Left cardiac atrium (tissue), 4 donors: ENCODE results near the gene PCTP. TPM values are rescaled to one million over a fixed set of nuclear protein-coding genes. Genes with fewer than 3 reads are reported as not detected.
A peak's percentile ranks its signal among the peaks of the same experiment; 100 is the strongest.

ENCODE experiments used
- ATAC-seq, 2 donors: fragments of 200-7000 bp; cut with Tn5 transposase; one replicate each; pipeline ENCODE4 v1.9.1; 2020; ENCODE audit warnings: mild to moderate bottlenecking in 2 of 2, moderate library complexity in 2 of 2
- DNase-seq: peaks from one replicate; pipeline ENCODE4 v3.0.0-alpha.2; 2020
- intact Hi-C, 2 donors: fragments of 100-400 bp; cut with DNase I; formaldehyde crosslinking; loops; one replicate each; pipeline versions ENCODE4 v1.14.1 to v1.15.1; 2022 to 2023
- total RNA-seq, 2 donors: library from RNA; stranded (reverse); fragmentation: NEBNext Ultra II Directional; extraction: Animal tissue kit (Norgen Biotek cat#: 25700); gene quantifications; one replicate each; pipeline ENCODE4 v1.2.1, GENCODE V29; 2021
- donor health status: DM: no; HTN: yes; CAD: no.
- donor health status: DM: no; HTN: yes; CAD: no; lungs with severe emphysema.
- donor health status: DM: yes; HTN: yes; CAD: no.
- donor health status: Dilated cardiomyopathy.

Gene PCTP
- total RNA-seq, 2 donors from 2014 or later, result 15.1 to 20.0 TPM

DNA sequence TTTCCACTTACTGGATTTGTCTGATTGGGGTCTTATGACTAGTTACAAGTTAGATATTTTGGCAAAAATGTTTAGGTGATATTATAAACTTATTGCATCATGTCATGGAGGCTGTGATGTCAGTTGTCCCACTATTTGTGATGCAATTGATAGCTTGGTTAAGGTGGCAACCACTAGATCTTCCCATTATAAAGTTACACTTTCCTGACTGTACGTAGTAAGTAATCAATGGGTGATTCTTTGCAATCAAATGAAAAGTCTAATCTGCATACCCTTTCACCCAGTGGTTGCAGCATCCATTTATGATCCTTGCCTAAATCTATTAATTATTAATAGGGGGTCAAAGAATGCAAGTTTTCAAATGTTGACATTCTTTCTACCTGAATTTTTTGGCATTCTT lies 4.4 kb upstream of the PCTP start:
- intact Hi-C loops, result no loop called here
- DNase-seq (no peak), ATAC-seq (no peak)

DNA sequence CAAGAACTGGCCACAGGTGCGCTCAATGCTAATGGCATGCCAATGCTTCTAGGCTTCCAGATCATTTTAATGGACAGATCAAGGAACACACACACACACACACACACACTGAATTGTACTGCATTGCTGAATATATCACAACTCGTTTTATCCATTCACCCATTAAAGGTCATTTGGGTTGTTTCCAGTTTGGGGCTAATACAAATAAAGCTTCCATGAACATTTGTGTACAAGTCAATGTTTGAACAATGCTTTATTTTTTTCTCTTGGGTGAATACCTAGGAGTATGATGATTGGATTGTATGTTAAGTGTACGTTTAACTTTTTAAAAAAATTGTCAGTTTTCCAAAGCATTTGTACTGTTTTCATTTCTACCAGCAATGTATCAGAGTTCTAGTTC lies 3.6 kb upstream of the PCTP start:
- intact Hi-C loops, result no loop called here
- no peak for ATAC-seq
- no peak for DNase-seq

DNA sequence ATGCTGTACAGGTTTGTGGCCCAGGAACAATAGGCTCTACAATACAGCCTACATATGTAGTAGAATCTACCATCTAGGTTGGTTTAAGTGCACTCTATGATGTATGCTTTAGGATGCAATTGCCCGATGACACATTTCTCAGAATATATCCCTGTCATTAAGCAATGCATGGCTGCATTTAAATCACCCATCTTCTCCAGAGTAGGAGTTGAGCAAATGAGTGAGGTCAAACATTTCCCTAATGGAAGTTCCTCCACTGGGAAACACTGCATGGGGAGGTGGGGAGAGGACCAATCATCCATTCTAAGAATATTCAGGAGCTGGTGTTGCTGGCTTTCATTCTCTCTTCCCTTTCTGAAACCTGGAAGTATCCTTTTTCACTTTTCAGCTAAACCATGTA lies 2.0 kb upstream of the PCTP start:
- no peak for ATAC-seq
- intact Hi-C loops, result no loop called here
- DNase-seq, result no peak

- DNase-seq, result no peak
- no peak for ATAC-seq
- intact Hi-C loops, result no loop called here
These were observed 866 bp upstream of the PCTP start for GRCh38 chr17:55749985-55750384.

- ATAC-seq (no peak), DNase-seq (no peak)
- intact Hi-C loops, result no loop called here
These were observed 934 bp downstream of the PCTP start for GRCh38 chr17:55751720-55752250.

DNA sequence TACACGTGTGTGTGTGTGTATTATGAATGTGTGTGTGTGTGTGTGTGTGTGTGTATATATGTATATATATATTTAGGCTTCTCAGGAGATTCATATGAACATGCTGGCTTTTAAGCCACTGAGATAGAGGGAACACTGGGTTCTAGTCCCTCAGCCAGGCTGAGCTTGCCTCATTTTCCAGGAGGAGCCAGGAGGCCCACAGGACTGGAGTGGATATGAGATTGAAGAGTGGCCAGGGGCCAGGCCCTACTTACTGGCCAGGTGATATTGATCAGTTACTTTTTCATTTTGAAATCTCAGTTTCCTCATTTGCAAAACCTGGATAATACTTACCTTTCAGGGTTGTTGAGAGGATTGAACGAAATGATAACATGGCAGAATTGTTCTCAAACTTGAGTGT lies 5.8 kb downstream of the PCTP start:
- no peak for DNase-seq
- ATAC-seq, result no peak
- intact Hi-C loops, result no loop called here

- intact Hi-C loops, result no loop called here
- DNase-seq (no peak), ATAC-seq (no peak)
These were observed 6.8 kb downstream of the PCTP start for GRCh38 chr17:55757659-55758058.

DNA sequence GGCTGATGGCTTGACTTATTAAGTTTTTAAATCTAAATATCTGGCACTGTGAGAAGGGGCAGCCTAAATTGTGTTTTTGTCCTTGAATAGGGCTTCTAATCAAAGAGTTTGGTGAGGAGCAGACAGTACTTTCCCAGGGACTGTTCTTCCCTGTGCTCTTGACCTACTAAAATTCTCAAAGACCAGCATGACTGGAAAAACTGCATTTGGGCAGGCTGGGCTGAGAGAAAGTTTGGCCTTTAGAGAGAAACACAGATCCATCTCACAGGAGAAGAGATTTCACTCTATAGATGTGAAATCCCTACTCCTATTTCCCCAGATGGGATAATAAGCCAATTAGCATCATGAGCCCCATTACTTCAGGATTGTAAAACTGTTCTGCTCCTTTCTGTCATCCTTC lies 7.3 kb downstream of the PCTP start:
- intact Hi-C loops, result no loop called here
- no peak for DNase-seq
- ATAC-seq, result no peak

DNA sequence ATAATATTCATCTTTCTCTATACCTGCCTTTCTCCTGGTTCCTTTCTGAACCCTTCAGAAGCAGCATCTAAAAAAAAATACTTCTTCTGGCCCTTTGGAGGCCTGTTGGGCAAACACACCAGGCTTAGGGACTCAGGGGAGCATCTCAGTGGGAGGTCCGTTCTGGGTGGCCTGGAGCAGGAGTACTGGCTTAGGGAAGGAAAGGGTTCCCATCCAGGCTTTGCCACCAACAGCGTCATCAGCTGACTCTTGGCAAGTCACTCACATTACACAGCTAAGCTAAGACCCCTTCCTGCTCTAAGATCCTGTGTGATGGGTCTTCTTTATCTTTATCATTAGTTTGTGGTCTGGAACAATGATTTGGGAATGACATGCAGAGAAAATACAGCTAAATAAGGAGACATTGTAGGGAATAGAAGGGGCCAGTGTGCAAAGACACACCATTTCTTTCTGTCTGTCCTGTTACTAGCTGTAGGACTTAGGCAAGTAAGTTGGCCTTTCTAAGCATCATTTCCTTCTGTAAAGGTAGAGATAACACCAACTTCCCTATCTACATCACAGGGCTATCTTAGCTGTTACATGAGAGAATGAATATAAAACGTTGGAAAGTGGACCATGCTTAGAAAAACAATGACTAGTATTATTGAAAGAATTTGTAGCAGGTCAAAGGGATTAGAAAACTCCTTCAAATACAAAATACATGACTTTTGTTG lies 9.9 kb downstream of the PCTP start:
- DNase-seq, result no peak
- intact Hi-C loops, result no loop called here
- ATAC-seq, result no peak

- no peak for DNase-seq
- ATAC-seq, result no peak
- intact Hi-C loops, result no loop called here
These were observed 11.4 kb downstream of the PCTP start for GRCh38 chr17:55762086-55762858.

GRCh38 chr17:55763856-55764255 lies 13.0 kb downstream of the PCTP start:
- DNase-seq, result no peak
- no peak for ATAC-seq
- intact Hi-C loops, result no loop called here

DNA sequence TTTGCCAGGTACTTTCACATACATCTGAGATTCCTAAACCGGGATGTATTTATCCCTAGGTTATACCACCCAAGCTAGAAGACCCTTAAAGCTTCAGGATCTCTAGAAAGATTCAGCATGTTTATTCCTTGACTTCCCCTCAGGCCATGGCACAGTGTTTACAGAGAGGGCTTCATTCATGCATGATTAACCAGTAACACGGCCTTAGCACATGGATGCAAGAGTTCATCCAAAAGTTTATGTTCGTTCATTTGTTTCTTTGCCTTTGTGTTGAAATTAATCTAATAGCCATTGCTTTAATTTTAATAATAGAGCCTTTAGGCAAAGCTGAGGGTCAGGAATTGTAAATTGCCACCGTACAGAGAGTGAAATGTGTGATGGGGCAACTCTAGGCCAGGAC lies 13.8 kb downstream of the PCTP start:
- DNase-seq (no peak), ATAC-seq (no peak)
- intact Hi-C loops, result no loop called here

DNA sequence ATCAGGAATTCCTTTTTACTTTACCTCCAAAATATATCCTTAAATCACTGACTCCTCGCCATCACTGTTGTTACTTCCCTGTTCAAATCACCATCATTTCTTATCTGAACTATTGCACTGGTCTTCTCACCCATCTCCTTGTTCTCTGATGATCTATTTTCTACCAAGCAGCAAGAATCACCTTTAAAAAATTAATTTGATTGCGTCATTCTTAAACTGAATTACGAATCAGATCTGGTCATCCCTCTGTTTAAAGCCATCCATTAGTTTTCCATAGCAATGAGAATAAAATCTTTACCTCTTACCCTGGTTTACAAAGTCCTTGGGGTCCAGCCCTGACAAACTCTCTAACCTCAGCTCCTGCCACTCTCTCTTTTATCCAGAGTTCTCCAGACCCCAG lies 14.6 kb downstream of the PCTP start:
- DNase-seq, result no peak
- ATAC-seq, result no peak
- intact Hi-C loops, result no loop called here

DNA sequence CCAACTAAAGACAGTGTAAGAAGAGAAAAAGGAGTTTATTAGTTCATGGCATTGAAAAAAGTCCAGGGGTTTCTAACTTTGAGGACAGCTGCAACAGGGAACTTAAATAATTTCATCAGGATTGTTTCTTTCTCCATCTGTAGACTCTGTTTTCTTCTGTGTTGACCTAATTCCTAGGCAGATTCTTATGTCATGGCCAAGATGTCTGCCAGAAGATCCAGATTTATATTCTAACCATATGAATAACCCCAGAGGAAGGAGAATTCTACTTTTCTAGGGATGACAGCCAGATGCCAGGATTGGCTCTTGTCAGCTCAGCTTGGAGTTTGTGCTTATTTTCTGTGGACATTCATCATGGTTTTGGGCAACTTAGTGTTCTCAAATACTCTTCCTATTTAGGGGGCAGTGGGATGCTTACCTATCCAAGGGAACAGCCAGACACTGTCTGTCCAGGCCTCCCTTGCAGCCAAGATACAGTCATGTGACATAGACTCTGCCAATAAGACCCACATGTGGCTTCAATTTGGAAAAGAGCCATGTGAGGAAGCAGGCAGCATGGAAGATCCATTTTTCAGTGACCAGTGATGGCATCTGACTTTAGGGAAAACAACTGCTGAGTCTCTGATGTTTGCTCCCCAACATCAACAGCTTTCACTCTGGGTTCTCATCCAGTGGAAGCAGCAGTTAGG lies 18.2 kb downstream of the PCTP start:
- intact Hi-C loops, result no loop called here
- ATAC-seq (peak in 1 of 2 donors; percentile 34), DNase-seq (no peak)

- intact Hi-C loops, result no loop called here
- DNase-seq (peak; percentile 30), ATAC-seq (peak; percentile 60 to 75)
These were observed 18.8 kb downstream of the PCTP start for GRCh38 chr17:55769625-55770000.

GRCh38 chr17:55770196-55770870 lies 19.5 kb downstream of the PCTP start:
- ATAC-seq (peak; percentile 71 to 77), DNase-seq (no peak)
- intact Hi-C loops, result loop anchor here (2.0 to 5.0 kb wide), 2 partner anchors 238 to 244 kb away; no protein-coding TSS in a partner anchor

- ATAC-seq (no peak), DNase-seq (no peak)
- intact Hi-C loops, result loop anchor here in 1 of 2 donors (5.0 kb wide), 1 partner anchor 240 kb away; no protein-coding TSS in a partner anchor
These were observed 21.2 kb downstream of the PCTP start for GRCh38 chr17:55772086-55772485.

GRCh38 chr17:55773671-55774070 lies 22.8 kb downstream of the PCTP start:
- DNase-seq (no peak), ATAC-seq (no peak)
- intact Hi-C loops, result loop anchor here in 1 of 2 donors (5.0 kb wide), 1 partner anchor 241 kb away; no protein-coding TSS in a partner anchor

GRCh38 chr17:55774846-55775271 lies 24.0 kb downstream of the PCTP start:
- no peak for DNase-seq
- no peak for ATAC-seq

More at GRCh38 chr17:55774846-55775271, 24.0 kb downstream of the PCTP start:
- intact Hi-C loops, result loop anchor here in 1 of 2 donors (5.0 kb wide), 1 partner anchor 243 kb away; no protein-coding TSS in a partner anchor
